Measurements from ENCODE around the gene ARHGAP1.
"Not testable (repeated sequence)": the region's sequence is repeated elsewhere in the genome, so short reads cannot be mapped to it uniquely, and the experiment has no call there.

Gene ARHGAP1

GRCh38 chr11:46670521-46670920 is 29.9 kb downstream of the ARHGAP1 start:
- DNase-seq = not testable (repeated sequence)

- DNase-seq = peak; percentile 18
These were observed 30.7 kb downstream of the ARHGAP1 start for GRCh38 chr11:46669711-46670139.

GRCh38 chr11:46668480-46669085 is 31.8 kb downstream of the ARHGAP1 start:
- no peak for DNase-seq

DNA sequence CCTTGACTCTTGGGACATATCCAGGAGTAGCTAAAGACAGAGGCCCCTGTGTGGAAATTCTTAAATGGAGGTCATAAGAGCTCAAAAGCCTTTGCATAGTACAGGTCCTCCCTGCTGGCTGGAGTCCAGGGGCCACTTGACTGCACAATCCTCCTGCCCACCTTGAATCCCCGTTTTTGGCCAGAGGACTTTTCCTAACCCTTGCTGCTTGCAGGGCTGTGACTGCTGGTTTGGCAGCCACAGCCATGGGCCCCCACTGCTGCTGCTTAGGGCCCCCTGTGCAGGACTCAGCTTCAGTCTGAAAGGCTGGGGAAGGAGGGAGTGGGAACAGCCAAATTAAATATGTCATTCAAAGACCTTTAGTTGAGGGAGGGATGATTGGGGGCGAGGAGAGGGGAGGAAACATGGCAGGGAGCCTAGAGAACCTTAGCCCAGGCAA is 33.4 kb downstream of the ARHGAP1 start:
- no peak for DNase-seq

DNA sequence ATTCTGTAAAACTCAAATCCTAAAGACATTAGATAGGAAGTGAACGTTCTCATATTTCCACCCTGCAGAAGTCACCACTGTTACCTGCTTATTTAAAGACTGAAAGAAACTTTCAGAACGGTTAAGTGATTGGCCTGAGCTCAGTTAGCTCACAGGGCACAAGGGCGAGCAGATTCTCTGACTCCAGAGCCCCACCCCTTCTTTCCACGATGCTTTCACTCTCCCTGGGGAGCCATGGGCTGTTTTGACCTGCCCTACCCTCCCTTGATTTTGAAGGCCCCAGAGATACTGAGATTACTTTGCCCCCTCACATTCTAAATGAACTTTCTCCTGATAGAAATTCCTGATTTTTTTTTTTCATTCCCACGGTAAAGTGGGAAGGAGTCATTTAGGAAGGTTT is 33.9 kb downstream of the ARHGAP1 start:
- no peak for DNase-seq

DNA sequence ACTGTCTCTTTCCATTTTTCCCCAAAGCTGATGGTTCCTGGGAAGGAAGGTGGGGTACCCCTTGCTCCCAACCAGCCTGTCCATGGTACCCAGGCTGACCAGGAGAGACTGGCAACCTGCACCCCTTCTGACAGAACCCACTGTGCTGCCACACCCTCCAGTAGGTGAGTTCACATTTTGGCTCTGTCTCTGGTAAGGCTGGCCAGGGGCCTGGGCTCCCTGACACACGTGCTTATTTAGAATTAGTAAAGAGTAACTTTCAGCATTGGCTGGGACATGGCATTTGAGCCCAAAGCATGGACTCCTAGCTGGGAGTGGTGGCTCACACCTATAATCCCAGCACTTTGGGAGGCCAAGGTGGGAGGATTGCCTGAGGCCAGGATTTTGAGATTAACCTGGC is 35.1 kb downstream of the ARHGAP1 start:
- no peak for DNase-seq

GRCh38 chr11:46664612-46665011 is 35.8 kb downstream of the ARHGAP1 start:
- no peak for DNase-seq

- DNase-seq = no peak
These were observed 37.0 kb downstream of the ARHGAP1 start for GRCh38 chr11:46663277-46663940.

GRCh38 chr11:46662366-46662765 is 38.1 kb downstream of the ARHGAP1 start:
- no peak for DNase-seq

- DNase-seq = no peak
These were observed 38.6 kb downstream of the ARHGAP1 start for GRCh38 chr11:46661836-46662235.

GRCh38 chr11:46659908-46660307 is 40.5 kb downstream of the ARHGAP1 start:
- no peak for DNase-seq

- DNase-seq = no peak
These were observed 42.2 kb downstream of the ARHGAP1 start for GRCh38 chr11:46658259-46658658.

DNA sequence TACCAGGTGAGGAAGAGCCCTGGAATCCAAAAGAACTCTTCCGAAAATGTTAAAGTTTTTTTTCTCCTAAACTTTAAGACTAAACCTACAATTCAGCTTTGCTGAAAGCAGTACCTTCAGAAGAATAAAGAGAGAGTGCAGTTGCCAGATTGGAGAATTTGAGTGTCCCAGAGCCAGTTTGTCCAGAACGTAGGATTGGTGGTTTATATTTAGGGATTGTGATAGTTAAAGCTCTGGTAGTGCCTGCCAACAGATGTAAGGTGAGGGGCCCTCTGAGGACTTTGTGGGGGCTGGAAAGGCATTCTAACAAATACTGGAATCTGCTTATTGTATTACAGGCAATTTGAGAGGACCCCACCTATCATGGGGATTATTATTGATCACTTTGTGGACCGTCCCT is 43.2 kb downstream of the ARHGAP1 start:
- no peak for DNase-seq

- DNase-seq = no peak
These were observed 44.8 kb downstream of the ARHGAP1 start for GRCh38 chr11:46655631-46656030.

DNA sequence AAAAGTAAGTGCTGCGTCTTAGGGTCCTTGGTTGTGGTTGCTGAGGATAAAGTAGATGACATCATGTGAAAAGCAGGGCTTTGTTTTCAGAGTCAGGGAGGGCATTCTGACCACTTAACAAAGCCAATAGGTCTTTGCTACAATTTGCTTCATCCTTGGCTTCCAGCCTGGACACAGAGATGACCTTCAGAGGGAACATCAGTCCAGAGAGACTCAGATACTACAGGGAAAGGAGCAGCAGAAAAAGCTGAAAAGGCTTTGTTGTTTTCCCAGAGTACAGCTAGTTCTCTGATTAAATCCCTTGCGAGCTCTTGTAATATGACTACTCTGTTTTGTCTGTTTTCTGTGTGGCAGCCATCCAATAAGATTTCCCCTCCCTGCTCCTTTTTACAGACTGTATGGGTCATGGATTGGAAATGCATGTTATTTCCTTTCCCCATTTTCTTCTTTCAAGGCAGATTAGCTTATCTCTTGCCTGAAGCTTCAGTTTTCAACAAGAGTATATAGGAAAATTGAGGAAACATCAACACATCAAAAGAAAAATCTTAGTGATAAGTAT is 51.2 kb downstream of the ARHGAP1 start:
- DNase-seq = no peak

DNA sequence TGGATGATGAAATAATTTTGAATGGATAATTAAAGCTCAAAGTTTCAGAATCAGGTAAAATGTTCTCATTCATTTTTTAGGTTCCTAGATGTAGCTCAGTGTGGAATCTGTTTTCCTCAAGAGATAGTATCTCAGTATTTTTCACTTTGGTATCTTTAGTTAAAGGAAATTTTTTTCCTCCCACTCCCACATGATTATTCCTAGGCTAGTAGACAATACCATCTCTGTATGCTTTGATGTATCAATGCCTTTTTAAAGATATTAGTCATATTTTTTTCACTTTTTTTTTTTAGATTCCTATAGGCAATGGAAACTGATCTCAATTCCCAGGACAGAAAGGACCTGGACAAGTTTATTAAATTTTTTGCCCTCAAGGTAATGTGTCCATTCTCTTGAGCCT is 56.4 kb downstream of the ARHGAP1 start:
- no peak for DNase-seq

DNA sequence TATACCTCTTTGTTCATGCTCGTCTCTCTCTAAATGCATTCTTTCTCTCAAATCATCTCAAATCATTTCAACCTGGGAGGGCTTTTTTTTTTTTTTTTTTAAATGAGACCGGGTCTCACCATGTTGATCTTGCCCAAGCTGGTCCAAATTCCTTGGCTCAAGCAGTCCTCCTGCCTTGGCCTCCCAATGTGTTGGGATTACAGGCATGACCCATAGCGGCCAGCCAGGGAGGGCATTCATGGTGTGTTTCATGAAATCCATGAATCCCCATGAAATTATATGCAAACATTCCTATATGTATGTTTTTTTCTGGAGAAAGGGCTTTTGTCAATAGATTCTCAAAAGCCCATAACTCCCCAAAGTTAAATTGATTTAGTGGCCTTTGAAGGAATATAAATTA is 56.9 kb downstream of the ARHGAP1 start:
- DNase-seq = no peak

- DNase-seq = no peak
These were observed 57.6 kb downstream of the ARHGAP1 start for GRCh38 chr11:46642627-46643335.

GRCh38 chr11:46641639-46642038 is 58.8 kb downstream of the ARHGAP1 start:
- DNase-seq = no peak

- no peak for DNase-seq
These were observed 60.2 kb downstream of the ARHGAP1 start for GRCh38 chr11:46640036-46640788.

GRCh38 chr11:46639197-46639839 is 61.1 kb downstream of the ARHGAP1 start:
- no peak for DNase-seq

- DNase-seq = no peak
These were observed 62.9 kb downstream of the ARHGAP1 start for GRCh38 chr11:46637546-46637945.
